Neuronal stem cell (in vitro differentiated cells): ENCODE measurements around the gene MEG3.
A peak's percentile ranks its signal among the peaks of the same experiment; 100 is the strongest.
"Not testable (repeated sequence)": the region's sequence is repeated elsewhere in the genome, so short reads cannot be mapped to it uniquely, and the experiment has no call there.

Experiments used
- DNase-seq: peaks from one replicate; pipeline ENCODE4 v3.0.0-alpha.2; 2013; ENCODE audit warnings: low spot score
- H2AFZ ChIP-seq: one replicate; pipeline ENCODE4 v1.6.1; 2013; ENCODE audit warnings: mild to moderate bottlenecking, low read length, inconsistent platforms
- H2AK5ac ChIP-seq: 2 replicates; pipeline ENCODE4 v1.6.1; 2013; ENCODE audit warnings: low read depth, mild to moderate bottlenecking, inconsistent platforms, low read length, moderate library complexity, mixed read lengths
- H2BK120ac ChIP-seq: 2 replicates; pipeline ENCODE4 v1.6.1; 2013; ENCODE audit warnings: low read depth, mild to moderate bottlenecking, inconsistent platforms, low read length, moderate library complexity, mixed read lengths
- H2BK12ac ChIP-seq: one replicate; pipeline ENCODE4 v1.6.1; 2013; ENCODE audit warnings: low read length, inconsistent platforms
- H2BK15ac ChIP-seq: 2 replicates; pipeline ENCODE4 v1.6.1; 2013; ENCODE audit warnings: mild to moderate bottlenecking, low read length, inconsistent platforms, mixed read lengths
- H2BK5ac ChIP-seq: one replicate; pipeline ENCODE4 v1.6.1; 2013; ENCODE audit warnings: inconsistent platforms, mild to moderate bottlenecking, low read length, moderate library complexity
- H3K14ac ChIP-seq: one replicate; pipeline ENCODE4 v1.6.1; 2013; ENCODE audit warnings: low read length, inconsistent platforms
- H3K18ac ChIP-seq: 2 replicates; pipeline ENCODE4 v1.6.1; 2013; ENCODE audit warnings: low read length, inconsistent platforms
- H3K23ac ChIP-seq: 2 replicates; pipeline ENCODE4 v1.6.1; 2013; ENCODE audit warnings: low read depth, mild to moderate bottlenecking, mixed read lengths, low read length, inconsistent platforms; ENCODE audit not compliant: poor library complexity
- H3K27ac ChIP-seq: replicated peaks from 3 replicates; pipeline ENCODE4 v1.5.1; 2013; ENCODE audit warnings: low read length, inconsistent platforms
- H3K27me3 ChIP-seq, 3 experiments: 2 replicates each; pipeline ENCODE4 v1.6.1; 2013; ENCODE audit warnings: low read length in 3 of 3, mild to moderate bottlenecking in 2 of 3, inconsistent platforms in 1 of 3, low read depth in 1 of 3, mixed read lengths in 1 of 3, moderate library complexity in 1 of 3; ENCODE audit not compliant: control insufficient read depth in 3 of 3, insufficient read depth in 3 of 3
- H3K36me3 ChIP-seq, 2 donors: replicated peaks in 1 of 2; 2 replicates each; pipeline ENCODE4 v1.6.1; 2013; ENCODE audit warnings: low read length in 2 of 2; ENCODE audit not compliant: control insufficient read depth in 2 of 2, insufficient read depth in 2 of 2
- H3K4ac ChIP-seq: 2 replicates; pipeline ENCODE4 v1.6.1; 2013; ENCODE audit warnings: inconsistent platforms, mild to moderate bottlenecking, low read length, moderate library complexity
- H3K4me1 ChIP-seq, 2 donors: 1 replicate in 1 of 2; 2 replicates in 1 of 2; pipeline ENCODE4 v1.6.1; 2013; ENCODE audit warnings: low read length in 2 of 2, low read depth in 1 of 2; ENCODE audit not compliant: control insufficient read depth in 2 of 2, insufficient read depth in 1 of 2
- H3K4me2 ChIP-seq: one replicate; pipeline ENCODE4 v1.6.1; 2013; ENCODE audit warnings: mild to moderate bottlenecking, low read length, inconsistent platforms; ENCODE audit not compliant: insufficient read depth, poor library complexity, severe bottlenecking
- H3K4me3 ChIP-seq, 2 donors: 2 replicates each; pipeline ENCODE4 v1.5.1; 2013; ENCODE audit warnings: low read length in 2 of 2, mild to moderate bottlenecking in 2 of 2, inconsistent platforms in 1 of 2, moderate library complexity in 1 of 2
- H3K79me1 ChIP-seq: one replicate; pipeline ENCODE4 v1.6.1; 2013; ENCODE audit warnings: low read depth, mild to moderate bottlenecking, inconsistent platforms, low read length, moderate library complexity
- H3K9ac ChIP-seq: one replicate; pipeline ENCODE4 v1.6.1; 2013; ENCODE audit warnings: mild to moderate bottlenecking, low read depth, low read length, inconsistent platforms; ENCODE audit not compliant: poor library complexity
- H3K9me3 ChIP-seq, 2 donors: replicated peaks in 1 of 2; 2 replicates each; pipeline versions ENCODE3 to v1.6.1; 2013; ENCODE audit warnings: low read length in 2 of 2, mild to moderate bottlenecking in 2 of 2, inconsistent platforms in 1 of 2, low read depth in 1 of 2, mixed read lengths in 1 of 2, moderate library complexity in 1 of 2; ENCODE audit not compliant: control insufficient read depth in 2 of 2, insufficient read depth in 1 of 2
- H4K8ac ChIP-seq: one replicate; pipeline ENCODE4 v1.6.1; 2013; ENCODE audit warnings: low read depth, mild to moderate bottlenecking, inconsistent platforms, low read length, moderate library complexity
- H4K91ac ChIP-seq: one replicate; pipeline ENCODE4 v1.6.1; 2013; ENCODE audit warnings: low read length, low read depth, mild to moderate bottlenecking, inconsistent platforms; ENCODE audit not compliant: poor library complexity
- WGBS, 2 donors: extraction: QIAGEN DNeasy Blood & Tissue Kit; methylation state at CpG; one replicate each; pipeline ENCODE4 v1.1.7; 2013; ENCODE audit warnings: missing lambda C conversion rate in 2 of 2, mixed read lengths in 1 of 2; ENCODE audit not compliant: insufficient read length in 2 of 2, insufficient replicate concordance in 1 of 2; ENCODE audit errors: extremely low coverage in 2 of 2; 5-methylcytosine and 5-hydroxymethylcytosine counted together

Gene MEG3

GRCh38 chr14:100791995-100792394 lies 33.9 kb upstream of the MEG3 start:
- no CpG with 5 or more reads among the region's 13 CpGs for WGBS, 2 donors
- Histone ChIP-seq H3K36me3 (no peaks in the 10 kb centered on the region), H3K18ac (peak overlapping the region; percentile 91), H3K23ac (peak overlapping the region; percentile 53), H3K4me2 (no peak overlapping the region), H2AFZ (no peak overlapping the region), H2BK120ac (peak overlapping the region; percentile 48), H2BK5ac (peak overlapping the region; percentile 80), H3K4ac (peak overlapping the region; percentile 53), H4K8ac (no peak overlapping the region), H3K27me3 (no peaks in the 10 kb centered on the region), H3K27ac (no peak overlapping the region), H3K14ac (peak overlapping the region; percentile 64), H2AK5ac (peak overlapping the region; percentile 97), H3K9me3 (no peaks in the 10 kb centered on the region), H4K91ac (peak overlapping the region; percentile 68), H3K4me1 (peaks cover 6 to 10% of the 10 kb centered on the region in 2 donors), H3K4me3 (no peak overlapping the region), H3K79me1 (no peaks in the 10 kb centered on the region), H2BK15ac (peak overlapping the region; percentile 34), H3K9ac (peak overlapping the region; percentile 9), H2BK12ac (no peak overlapping the region)
- no peak for DNase-seq

DNA sequence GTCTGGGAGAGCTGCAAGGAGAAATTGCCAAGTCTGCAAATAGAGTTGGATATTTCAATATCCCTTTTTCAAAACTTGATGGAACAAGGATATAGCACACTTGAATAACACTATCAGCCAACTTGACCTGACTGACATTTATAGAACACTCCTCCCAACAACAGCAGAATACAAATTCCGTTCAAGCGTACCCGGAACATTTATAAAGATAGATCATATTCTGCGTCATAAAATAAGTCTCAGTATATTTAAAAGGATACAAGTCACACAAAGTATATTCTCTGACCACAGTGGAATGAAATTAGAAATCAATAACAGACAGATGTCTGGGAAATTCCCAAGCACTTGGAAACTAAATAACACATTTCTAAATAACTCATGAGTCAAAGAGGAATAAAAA lies 29.0 kb upstream of the MEG3 start:
- Histone ChIP-seq H3K27me3 (no peaks in the 10 kb centered on the region), H2AFZ (no peak overlapping the region), H3K79me1 (no peaks in the 10 kb centered on the region), H3K23ac (no peak overlapping the region), H2BK15ac (no peak overlapping the region), H3K18ac (no peak overlapping the region), H3K4me2 (no peak overlapping the region), H3K36me3 (no peaks in the 10 kb centered on the region), H2BK5ac (no peak overlapping the region), H3K9ac (no peak overlapping the region), H3K9me3 (no peaks in the 10 kb centered on the region), H2AK5ac (no peak overlapping the region), H3K27ac (no peak overlapping the region), H2BK12ac (no peak overlapping the region), H2BK120ac (no peak overlapping the region), H4K91ac (no peak overlapping the region), H3K4me1 (peaks cover 0 to 4% of the 10 kb centered on the region in 2 donors), H3K4ac (no peak overlapping the region), H3K4me3 (no peak overlapping the region), H4K8ac (no peak overlapping the region), H3K14ac (no peak overlapping the region)
- no peak for DNase-seq
- no CpG with 5 or more reads among the region's 4 CpGs for WGBS, 2 donors

- H3K4me3 ChIP-seq, result no peak overlapping the region
- no peak overlapping the region for H4K91ac ChIP-seq
- peaks cover 0 to 1% of the 10 kb centered on the region in 2 donors for H3K4me1 ChIP-seq
- H2BK15ac ChIP-seq, result no peak overlapping the region
- H3K23ac ChIP-seq, result no peak overlapping the region
- H3K27ac ChIP-seq, result no peak overlapping the region
- H3K9ac ChIP-seq, result no peak overlapping the region
- DNase-seq, result no peak
- peaks cover 0 to 3% (median 0%) of the 10 kb centered on the region in 3 experiments for H3K27me3 ChIP-seq
- no peak overlapping the region for H4K8ac ChIP-seq
- WGBS, 2 donors, result no CpG with 5 or more reads among the region's 4 CpGs
- no peak overlapping the region for H3K4me2 ChIP-seq
- no peak overlapping the region for H2BK12ac ChIP-seq
- H3K36me3 ChIP-seq, result no peaks in the 10 kb centered on the region
- no peak overlapping the region for H2BK120ac ChIP-seq
- H2AK5ac ChIP-seq, result no peak overlapping the region
- H2BK5ac ChIP-seq, result no peak overlapping the region
- no peak overlapping the region for H3K14ac ChIP-seq
- no peaks in the 10 kb centered on the region for H3K79me1 ChIP-seq
- H3K4ac ChIP-seq, result no peak overlapping the region
- peak overlapping the region; percentile 19 for H3K18ac ChIP-seq
- H3K9me3 ChIP-seq, result no peaks in the 10 kb centered on the region
- H2AFZ ChIP-seq, result no peak overlapping the region
These were observed 25.9 kb upstream of the MEG3 start for GRCh38 chr14:100800041-100800440.

- no CpG with 5 or more reads among the region's 9 CpGs for WGBS, 2 donors
- H3K4me2 ChIP-seq, H4K8ac ChIP-seq, H3K27me3 ChIP-seq, H2BK5ac ChIP-seq, H3K79me1 ChIP-seq, H3K9me3 ChIP-seq, H2AFZ ChIP-seq, H3K14ac ChIP-seq, H3K4me3 ChIP-seq, H3K36me3 ChIP-seq, H2AK5ac ChIP-seq, H4K91ac ChIP-seq, H2BK120ac ChIP-seq, H2BK15ac ChIP-seq, H3K23ac ChIP-seq, H3K27ac ChIP-seq, H3K18ac ChIP-seq, H3K9ac ChIP-seq, H3K4ac ChIP-seq, H3K4me1 ChIP-seq, DNase-seq, H2BK12ac ChIP-seq: not testable (repeated sequence)
These were observed 24.5 kb upstream of the MEG3 start for GRCh38 chr14:100801433-100801832.
